Effector CD8-positive, alpha-beta T cell (primary cell): Measurements from ENCODE around the gene EPHB2.

Experiments
- DNase-seq: peaks from one replicate; lab custom pipeline; 2025; lab: John Stamatoyannopoulos, UW

EPHB2 gene

GRCh38 chr1:22883406-22883805 is 172.8 kb downstream of the EPHB2 start:
- no peak for DNase-seq

GRCh38 chr1:22884806-22885530 is 174.3 kb downstream of the EPHB2 start:
- no peak for DNase-seq

- DNase-seq = no peak
Observed at GRCh38 chr1:22886211-22886610, 175.6 kb downstream of the EPHB2 start.

GRCh38 chr1:22887491-22887890 is 176.9 kb downstream of the EPHB2 start:
- DNase-seq = no peak

- DNase-seq = no peak
Observed at GRCh38 chr1:22888320-22889075, 177.9 kb downstream of the EPHB2 start.

- no peak for DNase-seq
Observed at GRCh38 chr1:22889213-22889827, 178.7 kb downstream of the EPHB2 start.

GRCh38 chr1:22892789-22893188 is 182.2 kb downstream of the EPHB2 start:
- no peak for DNase-seq

- DNase-seq = no peak
Observed at GRCh38 chr1:22893292-22893691, 182.7 kb downstream of the EPHB2 start.

- DNase-seq = no peak
Observed at GRCh38 chr1:22895357-22895756, 184.7 kb downstream of the EPHB2 start.

GRCh38 chr1:22896184-22896583 is 185.5 kb downstream of the EPHB2 start:
- no peak for DNase-seq

- no peak for DNase-seq
Observed at GRCh38 chr1:22900451-22900850, 189.8 kb downstream of the EPHB2 start.

GRCh38 chr1:22903113-22903512 is 192.5 kb downstream of the EPHB2 start:
- DNase-seq = no peak

GRCh38 chr1:22906968-22907367 is 196.3 kb downstream of the EPHB2 start:
- DNase-seq = no peak

GRCh38 chr1:22907528-22907927 is 196.9 kb downstream of the EPHB2 start:
- no peak for DNase-seq

- no peak for DNase-seq
Observed at GRCh38 chr1:22908880-22909426, 198.3 kb downstream of the EPHB2 start.

GRCh38 chr1:22910286-22910685 is 199.6 kb downstream of the EPHB2 start:
- DNase-seq = no peak

- no peak for DNase-seq
Observed at GRCh38 chr1:22910986-22911651, 200.5 kb downstream of the EPHB2 start.

GRCh38 chr1:22912311-22912710 is 201.7 kb downstream of the EPHB2 start:
- no peak for DNase-seq

GRCh38 chr1:22913421-22914141 is 202.9 kb downstream of the EPHB2 start:
- no peak for DNase-seq

GRCh38 chr1:22914156-22914555 is 203.5 kb downstream of the EPHB2 start:
- no peak for DNase-seq

- no peak for DNase-seq
Observed at GRCh38 chr1:22914633-22915217, 204.1 kb downstream of the EPHB2 start.
